Measurements from ENCODE around the gene GPAM. TPM values are rescaled to one million over a fixed set of nuclear protein-coding genes. Genes with fewer than 3 reads are reported as not detected.

Gene GPAM
- polyA plus RNA-seq, 3 donors, result 0.37 to 1.3 (median 0.59) TPM

DNA sequence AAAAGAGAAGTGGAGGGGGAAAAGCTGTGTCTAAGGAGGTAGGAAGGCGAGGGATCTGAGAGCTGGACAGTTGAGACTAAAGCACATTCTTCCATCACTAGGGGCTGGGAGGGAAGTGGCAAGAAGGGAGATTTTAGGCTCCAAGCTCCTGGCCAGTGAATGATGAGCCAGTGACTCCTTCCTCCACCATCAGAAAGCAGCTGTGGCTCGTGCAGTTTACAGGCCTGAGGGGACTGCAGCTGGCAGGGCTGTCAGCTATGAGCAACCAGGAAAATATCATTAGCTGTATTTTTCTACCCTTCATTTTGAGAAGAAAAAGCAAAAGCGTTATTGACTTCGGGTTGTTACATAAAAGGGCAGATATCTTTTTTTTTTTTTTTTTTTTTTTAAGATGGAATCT, 60.7 kb downstream of the GPAM start:
- no CpG with 5 or more reads among the region's 4 CpGs for WGBS (ENCODE audit: insufficient coverage)
- Histone ChIP-seq H3K79me2 (ENCODE audit: insufficient read depth, low read length) (no peaks in the 10 kb centered on the region), H3K4me1 (ENCODE audit: control insufficient read depth in 1 of 2, insufficient read depth in 2 of 2, low read length in 2 of 2) (no peaks in the 10 kb centered on the region), H3K36me3 (replicated peaks in 1 of 2; ENCODE audit: control insufficient read depth in 1 of 2, insufficient read depth in 2 of 2, low read length in 2 of 2) (no peaks in the 10 kb centered on the region), H3K27me3 (ENCODE audit: control insufficient read depth in 2 of 2, insufficient read depth in 2 of 2, low read length in 2 of 2) (no peaks in the 10 kb centered on the region), H3K9ac (ENCODE audit: insufficient read depth, low read length, poor library complexity, severe bottlenecking) (no peak overlapping the region), H3K27ac (ENCODE audit: low read depth in 1 of 2, low read length in 2 of 2) (no peak overlapping the region), H3K4me3 (replicated peaks in 1 of 3; ENCODE audit: low read depth in 2 of 3, low read length in 3 of 3) (no peak overlapping the region), H3K4me2 (replicated peaks; ENCODE audit: extremely low read depth, low read length, poor library complexity, severe bottlenecking) (no peak overlapping the region), H4K20me1 (ENCODE audit: insufficient read depth, low read length) (no peaks in the 10 kb centered on the region), H2AFZ (ENCODE audit: insufficient read depth, low read depth, low read length, poor library complexity, severe bottlenecking) (no peak overlapping the region), H3K9me3 (replicated peaks in 1 of 2; ENCODE audit: control insufficient read depth in 1 of 2, insufficient read depth in 1 of 2, low read length in 2 of 2) (no peaks in the 10 kb centered on the region)
- H3K27ac Mint-ChIP-seq, result no peak overlapping the region
- peaks cover 0 to 3% (median 0%) of the 10 kb centered on the region in 7 donors for H3K9me3 Mint-ChIP-seq
- TF ChIP-seq, protein P1, sequence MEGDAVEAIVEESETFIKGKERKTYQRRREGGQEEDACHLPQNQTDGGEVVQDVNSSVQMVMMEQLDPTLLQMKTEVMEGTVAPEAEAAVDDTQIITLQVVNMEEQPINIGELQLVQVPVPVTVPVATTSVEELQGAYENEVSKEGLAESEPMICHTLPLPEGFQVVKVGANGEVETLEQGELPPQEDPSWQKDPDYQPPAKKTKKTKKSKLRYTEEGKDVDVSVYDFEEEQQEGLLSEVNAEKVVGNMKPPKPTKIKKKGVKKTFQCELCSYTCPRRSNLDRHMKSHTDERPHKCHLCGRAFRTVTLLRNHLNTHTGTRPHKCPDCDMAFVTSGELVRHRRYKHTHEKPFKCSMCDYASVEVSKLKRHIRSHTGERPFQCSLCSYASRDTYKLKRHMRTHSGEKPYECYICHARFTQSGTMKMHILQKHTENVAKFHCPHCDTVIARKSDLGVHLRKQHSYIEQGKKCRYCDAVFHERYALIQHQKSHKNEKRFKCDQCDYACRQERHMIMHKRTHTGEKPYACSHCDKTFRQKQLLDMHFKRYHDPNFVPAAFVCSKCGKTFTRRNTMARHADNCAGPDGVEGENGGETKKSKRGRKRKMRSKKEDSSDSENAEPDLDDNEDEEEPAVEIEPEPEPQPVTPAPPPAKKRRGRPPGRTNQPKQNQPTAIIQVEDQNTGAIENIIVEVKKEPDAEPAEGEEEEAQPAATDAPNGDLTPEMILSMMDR (IDR thresholded peaks at IDR 0.05), result no peak
- no peaks in the 10 kb centered on the region for H3K4me1 Mint-ChIP-seq
- intact Hi-C loops (cut with micrococcal nuclease), result no loop called here
- DNase-seq, result no peak
- no peaks in the 10 kb centered on the region for H3K36me3 Mint-ChIP-seq
- H3K4me3 Mint-ChIP-seq, result no peak overlapping the region
- peaks cover 3 to 6% (median 4%) of the 10 kb centered on the region in 3 donors for H3K27me3 Mint-ChIP-seq (ENCODE audit: low read depth in 3 of 3)

DNA sequence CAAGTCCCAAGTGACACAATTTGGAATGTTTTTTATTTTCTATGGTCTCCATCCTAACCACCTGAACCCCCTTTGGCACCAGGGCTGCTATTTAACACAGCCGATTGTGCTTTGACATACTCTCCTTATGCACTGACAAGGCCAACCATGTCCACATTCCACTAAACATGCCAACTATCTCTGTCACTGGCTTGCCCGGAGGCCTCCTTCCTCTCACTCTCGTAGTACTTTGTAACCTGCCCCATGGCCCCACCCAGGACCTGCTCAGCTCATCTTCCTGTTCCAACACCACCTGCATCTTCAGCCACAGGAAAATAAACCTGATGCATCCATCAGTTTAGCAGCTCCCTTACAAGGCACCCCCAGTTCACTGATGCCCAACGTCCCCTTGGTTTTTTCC, 63.1 kb downstream of the GPAM start:
- Mint-ChIP-seq H3K27ac (no peak overlapping the region), H3K4me1 (no peaks in the 10 kb centered on the region), H3K27me3 (ENCODE audit: low read depth in 3 of 3) (peaks cover 3 to 4% (median 4%) of the 10 kb centered on the region in 3 donors), H3K4me3 (no peak overlapping the region), H3K36me3 (no peaks in the 10 kb centered on the region), H3K9me3 (peaks cover 0 to 3% (median 0%) of the 10 kb centered on the region in 7 donors)
- TF ChIP-seq, protein P1 (IDR thresholded peaks at IDR 0.05), result no peak
- H3K4me1 ChIP-seq (ENCODE audit: control insufficient read depth in 1 of 2, insufficient read depth in 2 of 2, low read length in 2 of 2), result no peaks in the 10 kb centered on the region
- no peak overlapping the region for H2AFZ ChIP-seq (ENCODE audit: insufficient read depth, low read depth, low read length, poor library complexity, severe bottlenecking)
- 95% methylated on average over 3 of the region's 4 CpGs for WGBS (ENCODE audit: insufficient coverage)
- no peaks in the 10 kb centered on the region for H3K79me2 ChIP-seq (ENCODE audit: insufficient read depth, low read length)
- H3K9ac ChIP-seq (ENCODE audit: insufficient read depth, low read length, poor library complexity, severe bottlenecking), result no peak overlapping the region
- H3K9me3 ChIP-seq (replicated peaks in 1 of 2; ENCODE audit: control insufficient read depth in 1 of 2, insufficient read depth in 1 of 2, low read length in 2 of 2), result no peaks in the 10 kb centered on the region
- intact Hi-C loops (cut with micrococcal nuclease), result no loop called here
- H3K27ac ChIP-seq (ENCODE audit: low read depth in 1 of 2, low read length in 2 of 2), result no peak overlapping the region
- H3K4me3 ChIP-seq (replicated peaks in 1 of 3; ENCODE audit: low read depth in 2 of 3, low read length in 3 of 3), result no peak overlapping the region
- H4K20me1 ChIP-seq (ENCODE audit: insufficient read depth, low read length), result no peaks in the 10 kb centered on the region
- no peaks in the 10 kb centered on the region for H3K36me3 ChIP-seq (replicated peaks in 1 of 2; ENCODE audit: control insufficient read depth in 1 of 2, insufficient read depth in 2 of 2, low read length in 2 of 2)
- H3K4me2 ChIP-seq (replicated peaks; ENCODE audit: extremely low read depth, low read length, poor library complexity, severe bottlenecking), result no peak overlapping the region
- no peaks in the 10 kb centered on the region for H3K27me3 ChIP-seq (ENCODE audit: control insufficient read depth in 2 of 2, insufficient read depth in 2 of 2, low read length in 2 of 2)
- DNase-seq, result no peak

Measured in CD14-positive monocyte (primary cell).